Left ventricle myocardium inferior (tissue), 1 donor: ENCODE data around the gene RTKN. TPM values are rescaled to one million over a fixed set of nuclear protein-coding genes. Genes with fewer than 3 reads are reported as not detected.
"Not testable (repeated sequence)": the region's sequence is repeated elsewhere in the genome, so short reads cannot be mapped to it uniquely, and the experiment has no call there.

Source experiments
- DNase-seq: peaks from one replicate; pipeline ENCODE4 v3.0.0-alpha.2; 2020
- H3K27ac ChIP-seq: fragments of 200-600 bp; replicated peaks from 2 replicates; pipeline ENCODE4 v1.8.0; 2021
- H3K27me3 ChIP-seq: fragments of 200-600 bp; 2 replicates; pipeline ENCODE4 v1.8.0; 2021; ENCODE audit warnings: low read depth
- H3K36me3 ChIP-seq: fragments of 200-600 bp; 2 replicates; pipeline ENCODE4 v1.8.0; 2021
- H3K4me1 ChIP-seq: fragments of 200-600 bp; 2 replicates; pipeline ENCODE4 v1.8.0; 2021
- H3K4me3 ChIP-seq: fragments of 200-600 bp; 2 replicates; pipeline ENCODE4 v1.8.0; 2021; ENCODE audit warnings: mild to moderate bottlenecking, moderate library complexity
- H3K9me3 ChIP-seq: fragments of 200-600 bp; replicated peaks from 2 replicates; pipeline ENCODE4 v1.8.0; 2021
- CTCF ChIP-seq: fragments of 200-600 bp; IDR thresholded peaks from 2 replicates; pipeline ENCODE4 v1.8.0; 2021; ENCODE audit warnings: antibody characterized with exemption, mild to moderate bottlenecking, borderline replicate concordance
- intact Hi-C: fragments of 100-400 bp; cut with micrococcal nuclease; formaldehyde crosslinking; loops from one replicate; pipeline ENCODE4 v1.11.0; 2022
- long read RNA-seq: library from polyadenylated mRNA; unstranded; transcript quantifications from one replicate; pipeline ENCODE4 v2.0.0, GENCODE V29; 2021
- total RNA-seq: library from RNA; stranded (reverse); fragmentation: NEBNext Ultra II Directional; extraction: Animal tissue kit (Norgen Biotek cat#: 25700); gene quantifications from one replicate; pipeline ENCODE4 v1.2.1, GENCODE V29; 2021
- donor health status: DM: no; HTN: yes; CAD: no; lungs with severe emphysema.

The RTKN gene
- total RNA-seq = 14.0 TPM
- long read RNA-seq, transcript RTKN-201 (12 exons, 2,220 nt) = major isoform, 7 of 32 reads
- long read RNA-seq, partial matches to known transcripts = 3 of 32 reads
- long read RNA-seq, other reads (novel, unspliced or antisense) = 16 of 32 reads

GRCh38 chr2:74441690-74442482 is at the start of gene RTKN:
TSS of gene RTKN (minus strand) at chr2:74441937. CDS start at chr2:74441816, 121 bp downstream.
- no peak for TF ChIP-seq CTCF
- H3K4me3 ChIP-seq = peak within 1 kb of the TSS; percentile 73
- H3K4me1 ChIP-seq = peaks cover 47% of the 10 kb centered on the region
- intact Hi-C loops = no loop called here
- DNase-seq = peak; percentile 43
- H3K9me3 ChIP-seq = no peaks in the 10 kb centered on the region
- peaks cover 14% of the 10 kb centered on the region for H3K27me3 ChIP-seq
- peak within 1 kb of the TSS; percentile 92 for H3K27ac ChIP-seq
- no peaks in the 10 kb centered on the region for H3K36me3 ChIP-seq

- no peaks in the 10 kb centered on the region for H3K4me1 ChIP-seq
- no peaks in the 10 kb centered on the region for H3K9me3 ChIP-seq
- peaks cover 76% of the 10 kb centered on the region for H3K36me3 ChIP-seq
- no peak for TF ChIP-seq CTCF
- no peaks in the 10 kb centered on the region for H3K27me3 ChIP-seq
- no peak for DNase-seq
- H3K4me3 ChIP-seq = no peak overlapping the region
- H3K27ac ChIP-seq = no peak overlapping the region
- intact Hi-C loops = loop anchor here (10.0 kb wide), 1 partner anchor 55 kb away; no protein-coding TSS in a partner anchor
These were observed 48.2 kb upstream of the RTKN start for GRCh38 chr2:74489906-74490305.

- peaks cover 74% of the 10 kb centered on the region for H3K36me3 ChIP-seq
- no peak for DNase-seq
- intact Hi-C loops = loop anchor here (10.0 kb wide), 1 partner anchor 56 kb away; no protein-coding TSS in a partner anchor
These were observed 47.1 kb upstream of the RTKN start for GRCh38 chr2:74488643-74489481.

GRCh38 chr2:74486141-74486540 is 44.4 kb upstream of the RTKN start:
- Histone ChIP-seq H3K4me3 (no peak overlapping the region), H3K27ac (no peak overlapping the region), H3K4me1 (peaks cover 30% of the 10 kb centered on the region), H3K9me3 (no peaks in the 10 kb centered on the region), H3K36me3 (peaks cover 50% of the 10 kb centered on the region), H3K27me3 (no peaks in the 10 kb centered on the region)
- TF ChIP-seq CTCF = no peak
- no peak for DNase-seq
- intact Hi-C loops = loop anchor here (10.0 kb wide), 1 partner anchor 59 kb away; no protein-coding TSS in a partner anchor

More at GRCh38 chr2:74488643-74489481, 47.1 kb upstream of the RTKN start:
- Histone ChIP-seq H3K27ac (no peak overlapping the region), H3K4me1 (peaks cover 7% of the 10 kb centered on the region), H3K27me3 (no peaks in the 10 kb centered on the region), H3K4me3 (no peak overlapping the region), H3K9me3 (no peaks in the 10 kb centered on the region)
- no peak for TF ChIP-seq CTCF

GRCh38 chr2:74483675-74484164 is 42.0 kb upstream of the RTKN start:
- not testable (repeated sequence) for H3K9me3 ChIP-seq, DNase-seq, H3K27me3 ChIP-seq
- H3K4me1 ChIP-seq = peaks cover 44% of the 10 kb centered on the region
- peak overlapping the region; percentile 97 for H3K27ac ChIP-seq
- H3K36me3 ChIP-seq = peaks cover 57% of the 10 kb centered on the region
- peak overlapping the region; percentile 99 for H3K4me3 ChIP-seq
- intact Hi-C loops = loop anchor here (5.0 to 10.0 kb wide), 2 partner anchors 61 to 104 kb away; no protein-coding TSS in a partner anchor
